T-helper 2 cell treated with Interferon-gamma antibody and Interleukin-4, amounts not matched to agents 100 ng/mL and 5 ng/mL, for 36 hours (primary cell): Measurements from ENCODE around the gene NEURL2. TPM values are rescaled to one million over a fixed set of nuclear protein-coding genes. Genes with fewer than 3 reads are reported as not detected.

ENCODE experiments used
- intact Hi-C: fragments of 100-400 bp; cut with micrococcal nuclease; formaldehyde crosslinking; loops from one replicate; pipeline ENCODE4 v1.15.1; 2023
- total RNA-seq: library from RNA; stranded (reverse); gene quantifications from 2 replicates; pipeline ENCODE4 v1.2.3, GENCODE V29; 2022

The NEURL2 gene, protein sequence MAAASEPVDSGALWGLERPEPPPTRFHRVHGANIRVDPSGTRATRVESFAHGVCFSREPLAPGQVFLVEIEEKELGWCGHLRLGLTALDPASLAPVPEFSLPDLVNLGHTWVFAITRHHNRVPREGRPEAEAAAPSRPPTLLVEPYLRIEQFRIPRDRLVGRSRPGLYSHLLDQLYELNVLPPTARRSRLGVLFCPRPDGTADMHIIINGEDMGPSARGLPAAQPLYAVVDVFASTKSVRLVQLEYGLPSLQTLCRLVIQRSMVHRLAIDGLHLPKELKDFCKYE
- total RNA-seq = 1.4 and 2.1 TPM in 2 replicates

DNA sequence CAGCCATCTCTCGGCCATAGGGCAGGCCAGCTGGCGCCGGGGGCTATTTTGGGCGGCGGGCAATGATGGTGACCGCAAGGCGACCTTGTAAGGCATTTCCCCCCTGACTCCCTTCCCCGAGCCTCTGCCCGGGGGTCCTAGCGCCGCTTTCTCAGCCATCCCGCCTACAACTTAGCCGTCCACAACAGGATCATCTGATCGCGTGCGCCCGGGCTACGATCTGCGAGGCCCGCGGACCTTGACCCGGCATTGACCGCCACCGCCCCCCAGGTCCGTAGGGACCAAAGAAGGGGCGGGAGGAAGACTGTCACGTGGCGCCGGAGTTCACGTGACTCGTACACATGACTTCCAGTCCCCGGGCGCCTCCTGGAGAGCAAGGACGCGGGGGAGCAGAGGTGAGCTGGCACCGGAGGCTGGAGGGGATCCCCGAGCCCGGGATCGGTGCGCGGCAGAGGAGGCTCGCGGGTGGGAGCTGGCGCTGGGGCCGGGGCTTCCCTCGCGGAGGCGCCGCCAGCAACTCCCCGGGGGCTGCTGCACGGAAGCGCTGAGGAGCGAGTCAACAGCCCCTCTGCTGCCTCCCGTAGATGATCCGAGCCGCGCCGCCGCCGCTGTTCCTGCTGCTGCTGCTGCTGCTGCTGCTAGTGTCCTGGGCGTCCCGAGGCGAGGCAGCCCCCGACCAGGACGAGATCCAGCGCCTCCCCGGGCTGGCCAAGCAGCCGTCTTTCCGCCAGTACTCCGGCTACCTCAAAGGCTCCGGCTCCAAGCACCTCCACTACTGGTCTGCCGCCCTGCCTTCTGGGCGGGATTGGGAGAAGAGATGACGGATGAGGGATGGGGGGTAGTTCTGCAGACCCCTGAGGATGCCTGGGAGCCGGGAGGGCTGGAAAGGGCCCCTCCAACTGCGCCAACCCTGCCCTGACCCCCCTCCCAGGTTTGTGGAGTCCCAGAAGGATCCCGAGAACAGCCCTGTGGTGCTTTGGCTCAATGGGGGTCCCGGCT lies at the start of gene NEURL2, which contains the start of gene CTSA:
TSS of gene NEURL2 (minus strand) at position 224 of the 999 bp plus-strand sequence. CDS start at position 7, 217 bp downstream.
TSS of gene CTSA (plus strand) at position 351 of the 999 bp plus-strand sequence. CDS start at position 585, 234 bp downstream.
- intact Hi-C loops = loop anchor here (1.0 to 2.0 kb wide), 6 partner anchors 10 to 80 kb away; partner anchors contain the start of genes ACOT8, PCIF1, UBE2C and ZSWIM1

- intact Hi-C loops = no loop called here
These were observed 49.5 kb upstream of the NEURL2 start for GRCh38 chr20:45940469-45940868.

- intact Hi-C loops = no loop called here
These were observed 49.0 kb upstream of the NEURL2 start for GRCh38 chr20:45940053-45940452.

GRCh38 chr20:45938727-45939438 lies 47.9 kb upstream of the NEURL2 start:
- intact Hi-C loops = no loop called here

- intact Hi-C loops = no loop called here
These were observed 46.8 kb upstream of the NEURL2 start for GRCh38 chr20:45937765-45938164.

GRCh38 chr20:45935416-45936046 lies 44.5 kb upstream of the NEURL2 start:
- intact Hi-C loops = loop anchor here (1.0 to 2.0 kb wide), 5 partner anchors 24 to 137 kb away; partner anchors contain the start of genes ACOT8, ZNF335, ZSWIM1 and ZSWIM3

- intact Hi-C loops = loop anchor here (1.0 to 5.0 kb wide), 7 partner anchors 24 to 136 kb away; partner anchors contain the start of genes ACOT8, CTSA, NEURL2 and UBE2C
These were observed 43.8 kb upstream of the NEURL2 start, which contains the start of gene PCIF1 for GRCh38 chr20:45934586-45935415. Gene PCIF1 (plus strand): TSS chr20:45934683. CDS start chr20:45939000, 4,317 bp downstream.

- intact Hi-C loops = loop anchor here (1.0 to 5.0 kb wide), 3 partner anchors 43 to 135 kb away; partner anchors contain the start of genes CTSA, NEURL2 and UBE2C
These were observed 43.1 kb upstream of the NEURL2 start for GRCh38 chr20:45934046-45934585.

GRCh38 chr20:45933266-45934045 lies 42.4 kb upstream of the NEURL2 start:
- intact Hi-C loops = loop anchor here (1.0 to 5.0 kb wide), 4 partner anchors 42 to 142 kb away; partner anchors contain the start of genes CTSA, DNTTIP1, NEURL2 and UBE2C

DNA sequence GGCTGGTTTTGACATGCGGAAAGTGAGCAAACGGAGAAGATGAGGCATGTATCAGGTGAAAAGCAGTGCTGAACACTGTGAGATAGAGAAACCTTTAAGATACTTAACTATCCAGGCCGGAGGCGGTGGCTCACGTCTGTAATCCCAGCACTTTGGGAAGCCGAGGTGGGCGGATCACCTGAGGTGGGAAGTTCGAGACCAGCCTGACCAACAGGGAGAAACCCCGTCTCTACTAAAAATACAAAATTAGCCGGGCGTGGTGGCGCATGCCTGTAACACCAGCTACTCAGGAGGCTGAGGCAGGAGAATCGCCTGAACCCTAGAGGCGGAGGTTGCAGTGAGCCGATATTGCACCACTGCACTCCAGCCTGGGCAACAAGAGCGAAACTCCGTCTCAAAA lies 40.7 kb upstream of the NEURL2 start:
- intact Hi-C loops = loop anchor here (5.0 kb wide), 1 partner anchor 119 kb away; the partner anchor contains the start of gene UBE2C

DNA sequence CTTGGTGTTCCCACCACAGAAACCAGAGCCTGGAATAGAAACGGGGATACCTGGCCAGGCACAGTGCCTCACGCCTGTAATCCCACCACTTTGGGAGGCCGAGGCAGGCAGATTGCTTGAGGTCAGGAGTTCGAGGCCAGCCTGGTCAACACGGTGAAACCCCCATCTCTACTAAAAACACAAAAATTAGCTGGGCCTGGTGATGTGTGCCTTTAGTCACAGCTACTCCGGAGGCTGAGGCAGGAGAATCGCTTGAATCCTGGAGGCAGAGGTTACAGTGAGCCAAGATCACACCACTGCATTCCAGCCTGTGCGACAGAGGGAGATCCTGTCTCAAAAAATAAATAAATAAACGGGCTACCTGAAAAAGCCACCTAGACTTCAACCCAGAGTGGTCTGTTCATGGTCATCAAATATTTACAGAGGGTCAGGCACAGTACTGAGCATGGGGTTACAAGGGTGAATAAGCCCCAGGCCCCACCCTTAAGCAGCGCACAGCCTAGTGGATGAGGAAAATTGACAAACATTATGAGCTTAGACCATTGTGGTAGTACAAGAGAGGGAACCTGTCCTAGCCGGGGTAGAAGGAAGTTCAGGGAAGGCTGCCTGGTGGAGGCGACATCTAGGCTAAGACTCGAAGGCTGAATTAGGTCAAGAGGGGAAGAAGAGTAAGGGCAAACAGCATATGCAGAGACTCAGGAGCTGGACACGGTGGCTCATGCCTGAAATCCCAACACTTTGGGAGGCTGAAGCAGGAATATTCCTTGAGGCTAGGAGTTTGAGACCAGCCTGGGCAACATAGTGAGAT lies 36.3 kb upstream of the NEURL2 start:
- intact Hi-C loops = no loop called here

GRCh38 chr20:45926731-45927070 lies 35.7 kb upstream of the NEURL2 start:
- intact Hi-C loops = no loop called here

DNA sequence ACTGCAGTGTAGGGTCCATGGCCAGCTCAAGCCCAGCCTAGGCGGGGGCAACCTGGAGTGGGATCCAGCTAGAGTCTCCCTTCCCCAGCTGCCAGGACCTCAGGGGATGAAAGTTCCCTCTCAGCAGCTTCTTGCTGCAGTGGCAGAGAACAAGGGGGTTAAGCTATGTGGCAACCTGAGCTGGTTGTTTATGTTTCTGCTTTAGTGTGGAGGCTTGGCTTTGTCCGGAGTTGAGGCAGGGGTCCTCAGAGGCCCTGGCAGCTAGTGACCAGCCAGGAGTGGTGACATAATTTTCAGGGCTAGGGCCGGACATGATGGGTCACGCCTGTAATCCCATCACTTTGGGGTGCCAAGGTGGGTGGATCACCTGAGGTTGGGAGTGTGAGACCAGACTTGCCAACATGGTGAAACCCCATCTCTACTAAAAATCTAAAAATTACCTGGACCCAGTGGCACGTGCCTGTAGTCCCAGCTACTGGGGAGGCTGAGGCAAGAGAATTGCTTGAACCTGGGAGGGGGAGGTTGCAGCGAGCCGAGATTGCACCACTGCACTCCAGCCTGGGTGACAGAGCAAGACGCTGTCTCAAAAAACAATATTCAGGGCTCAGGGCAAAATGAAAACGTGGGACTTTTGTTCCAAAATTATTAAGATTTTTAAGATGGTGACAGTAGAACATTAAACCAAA lies 35.0 kb upstream of the NEURL2 start:
- intact Hi-C loops = no loop called here

DNA sequence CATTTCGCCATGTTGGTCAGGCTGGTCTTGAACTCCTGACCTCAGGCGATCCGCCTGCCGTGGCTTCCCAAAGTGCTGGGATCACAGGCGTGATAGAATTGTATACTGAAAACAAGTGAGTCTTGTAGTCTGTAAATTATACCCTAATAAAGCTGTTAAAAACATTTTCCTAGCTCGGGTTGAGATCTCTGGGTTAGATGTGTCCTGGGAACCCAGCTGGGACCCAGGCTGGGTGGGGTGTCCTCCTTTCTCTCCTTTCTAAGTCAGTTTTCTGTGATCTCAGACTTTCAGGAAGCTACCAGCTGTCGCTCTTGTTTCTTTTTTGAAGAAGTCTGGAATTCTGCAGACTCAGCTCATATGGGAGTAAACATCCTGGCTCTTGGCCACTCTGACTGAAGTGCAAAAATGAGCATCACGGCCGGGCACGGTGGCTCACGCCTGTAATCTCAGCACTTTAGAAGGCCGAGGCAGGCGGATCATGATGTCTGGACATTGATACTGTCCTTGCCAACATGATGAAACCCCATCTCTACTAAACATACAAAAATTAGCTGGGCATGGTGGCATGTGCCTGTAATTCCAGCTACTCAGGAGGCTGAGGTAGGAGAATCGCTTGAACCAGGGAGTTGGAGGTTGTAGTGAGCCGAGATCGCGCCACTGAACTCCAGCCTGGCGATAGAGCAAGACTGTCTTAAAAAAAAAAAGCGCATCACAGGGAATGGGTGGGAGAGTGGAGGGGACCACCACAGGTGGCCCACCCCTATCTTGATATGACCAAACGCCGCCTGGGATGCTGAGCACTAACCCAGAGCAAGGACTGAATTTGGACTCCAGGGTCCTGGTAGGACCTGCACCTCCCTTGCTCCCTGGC lies 33.6 kb upstream of the NEURL2 start:
- intact Hi-C loops = no loop called here

- intact Hi-C loops = no loop called here
These were observed 30.6 kb upstream of the NEURL2 start for GRCh38 chr20:45921337-45922189.
